Suprapubic skin (tissue), 4 donors: Measurements from ENCODE around the gene UQCC5. TPM values are rescaled to one million over a fixed set of nuclear protein-coding genes. Genes with fewer than 3 reads are reported as not detected.

ENCODE experiments used
- DNase-seq, 2 donors: peaks; one replicate each; pipeline ENCODE4 v3.0.0-alpha.2; 2019; ENCODE audit warnings: low spot score in 2 of 2
- H3K27ac ChIP-seq: fragments of 200-600 bp; sonication (generic); one replicate; pipeline ENCODE4 v1.5.1; 2019
- H3K27me3 ChIP-seq: fragments of 200-600 bp; sonication (generic); one replicate; pipeline ENCODE4 v1.5.1; 2019
- H3K36me3 ChIP-seq: fragments of 200-600 bp; sonication (generic); one replicate; pipeline ENCODE4 v1.5.1; 2019
- H3K4me1 ChIP-seq: fragments of 200-600 bp; sonication (generic); one replicate; pipeline ENCODE4 v1.5.1; 2019
- H3K4me3 ChIP-seq: fragments of 200-600 bp; sonication (generic); one replicate; pipeline ENCODE4 v1.5.1; 2019; ENCODE audit warnings: mild to moderate bottlenecking
- H3K9me3 ChIP-seq: fragments of 200-600 bp; sonication (generic); one replicate; pipeline ENCODE4 v1.5.1; 2019
- EP300 ChIP-seq: sonication (generic); formaldehyde crosslinking; IDR thresholded peaks from one replicate; pipeline ENCODE4 v1.6.1; 2017; ENCODE audit warnings: antibody characterized with exemption
- POLR2A ChIP-seq, 2 donors: fragments of 450-650 bp; IDR thresholded peaks; one replicate each; pipeline ENCODE4 v1.6.1; 2017; ENCODE audit warnings: antibody characterized with exemption in 2 of 2, mild to moderate bottlenecking in 2 of 2, moderate library complexity in 2 of 2
- POLR2AphosphoS5 ChIP-seq, 3 donors: sonication (generic); formaldehyde crosslinking; IDR thresholded peaks; one replicate each; pipeline ENCODE4 v1.6.1; 2017; ENCODE audit warnings: antibody characterized with exemption in 3 of 3
- WGBS: methylation state at CpG from one replicate; pipeline ENCODE4 v1.1.5; 2018; 5-methylcytosine and 5-hydroxymethylcytosine counted together
- total RNA-seq, 4 donors: library from RNA; depleted of rRNA; stranded (reverse); fragments of >200 nt; gene quantifications; one replicate each; pipeline ENCODE4 v1.1.0, GENCODE V29; 2016
- TF ChIP-seq, protein P1 (sequence below), 2 donors: fragments of 200-600 bp in 1 of 2; fragments of 450-650 bp in 1 of 2; sonication (generic) in 1 of 2; IDR thresholded peaks; one replicate each; pipeline ENCODE4 v1.5.1; 2016 to 2019; ENCODE audit warnings: antibody characterized with exemption in 2 of 2, mild to moderate bottlenecking in 1 of 2, moderate library complexity in 1 of 2

UQCC5 gene
- total RNA-seq, 4 donors from 2014 or later: 0.68 to 4.0 (median 1.2) TPM

DNA sequence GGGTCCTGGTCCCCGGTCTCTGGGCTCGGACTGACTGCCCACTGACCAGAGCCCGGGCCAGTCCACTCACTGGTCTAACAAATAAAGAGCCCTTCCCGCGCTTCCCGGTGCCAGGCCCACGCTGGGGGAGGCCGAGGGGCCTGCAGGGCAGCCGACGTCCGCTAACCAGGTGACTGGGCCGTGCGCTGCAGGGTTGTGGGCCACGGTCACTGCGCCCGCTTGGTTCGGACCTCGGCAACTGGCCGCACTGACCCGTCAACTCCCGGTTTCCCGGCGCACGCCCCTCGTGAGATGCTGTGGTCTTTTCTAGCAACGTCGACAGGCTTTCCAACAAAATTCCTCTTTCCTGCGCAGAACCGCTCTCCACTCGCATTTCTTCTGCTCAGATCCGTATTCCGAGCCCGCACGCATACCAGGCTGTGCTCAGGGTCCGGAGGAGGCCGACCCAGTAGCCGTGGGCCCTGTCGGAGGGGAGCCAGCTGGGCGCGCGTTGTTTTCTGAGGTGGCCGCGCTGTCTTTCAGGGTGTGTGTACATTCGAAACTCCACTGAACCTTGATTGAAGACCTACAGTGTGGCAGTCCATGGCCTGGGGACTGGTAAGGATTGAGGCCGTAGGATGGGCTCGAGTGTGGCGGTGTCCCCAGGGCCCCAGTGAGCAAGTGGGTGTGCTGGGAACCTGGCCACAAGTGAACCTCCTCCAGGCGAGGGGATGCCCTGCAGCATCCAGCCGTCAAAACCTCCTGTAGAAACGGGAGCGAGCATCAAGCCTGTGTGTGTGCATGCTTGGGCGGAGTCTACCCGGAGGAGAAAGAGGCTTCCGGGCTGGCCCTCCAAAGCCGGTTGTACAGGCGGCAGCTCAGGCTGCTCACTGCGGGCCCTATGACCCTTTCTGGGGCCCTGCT lies 1.9 kb upstream of the UQCC5 start:
- Histone ChIP-seq H3K4me1 (peaks cover 89% of the 10 kb centered on the region), H3K4me3 (peak overlapping the region; percentile 75), H3K36me3 (no peaks in the 10 kb centered on the region), H3K27ac (peak overlapping the region; percentile 71), H3K27me3 (no peaks in the 10 kb centered on the region), H3K9me3 (no peaks in the 10 kb centered on the region)
- peak; percentile 68 to 81 for DNase-seq
- 23% methylated on average over 41 of the region's 57 CpGs for WGBS
- TF ChIP-seq EP300: no peak
- no peak for TF ChIP-seq POLR2A (IDR thresholded peaks at IDR 0.05)
- no peak for TF ChIP-seq POLR2AphosphoS5 (IDR thresholded peaks at IDR 0.05)
- TF ChIP-seq, protein P1, sequence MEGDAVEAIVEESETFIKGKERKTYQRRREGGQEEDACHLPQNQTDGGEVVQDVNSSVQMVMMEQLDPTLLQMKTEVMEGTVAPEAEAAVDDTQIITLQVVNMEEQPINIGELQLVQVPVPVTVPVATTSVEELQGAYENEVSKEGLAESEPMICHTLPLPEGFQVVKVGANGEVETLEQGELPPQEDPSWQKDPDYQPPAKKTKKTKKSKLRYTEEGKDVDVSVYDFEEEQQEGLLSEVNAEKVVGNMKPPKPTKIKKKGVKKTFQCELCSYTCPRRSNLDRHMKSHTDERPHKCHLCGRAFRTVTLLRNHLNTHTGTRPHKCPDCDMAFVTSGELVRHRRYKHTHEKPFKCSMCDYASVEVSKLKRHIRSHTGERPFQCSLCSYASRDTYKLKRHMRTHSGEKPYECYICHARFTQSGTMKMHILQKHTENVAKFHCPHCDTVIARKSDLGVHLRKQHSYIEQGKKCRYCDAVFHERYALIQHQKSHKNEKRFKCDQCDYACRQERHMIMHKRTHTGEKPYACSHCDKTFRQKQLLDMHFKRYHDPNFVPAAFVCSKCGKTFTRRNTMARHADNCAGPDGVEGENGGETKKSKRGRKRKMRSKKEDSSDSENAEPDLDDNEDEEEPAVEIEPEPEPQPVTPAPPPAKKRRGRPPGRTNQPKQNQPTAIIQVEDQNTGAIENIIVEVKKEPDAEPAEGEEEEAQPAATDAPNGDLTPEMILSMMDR (IDR thresholded peaks at IDR 0.05): no peak

DNA sequence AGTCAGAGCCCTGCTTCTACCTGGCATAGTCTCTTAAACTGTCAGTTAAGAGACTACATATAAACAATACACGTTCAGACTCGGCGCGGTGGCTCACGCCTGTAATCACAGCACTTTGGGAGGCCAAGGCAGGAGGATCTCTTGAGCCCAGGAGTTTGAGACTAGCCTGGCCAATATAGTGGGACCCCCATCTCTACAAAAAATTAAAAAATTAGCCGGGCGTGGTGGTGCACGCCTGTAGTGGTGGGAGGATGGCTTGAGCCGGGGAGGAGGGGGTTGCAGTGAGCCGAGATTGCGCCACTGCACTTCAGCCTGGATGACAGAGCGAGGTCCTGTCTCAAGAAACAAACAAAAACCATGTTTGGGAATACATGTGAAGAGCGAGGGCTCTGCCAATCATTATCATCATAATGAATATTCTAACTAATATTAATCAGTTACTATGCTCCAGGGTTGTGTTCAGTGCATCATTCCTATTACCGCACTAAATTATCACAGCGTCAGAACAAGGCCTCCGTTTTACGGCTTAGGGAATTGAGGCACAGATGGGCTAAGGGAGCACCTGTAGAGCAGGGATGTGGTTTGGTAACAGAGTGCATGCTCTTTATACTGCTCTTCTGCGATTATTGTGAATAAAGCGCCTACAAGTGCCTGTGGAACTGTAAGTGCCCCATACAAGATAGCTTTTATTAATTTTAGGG lies 844 bp upstream of the UQCC5 start:
- no peaks in the 10 kb centered on the region for H3K36me3 ChIP-seq
- WGBS: 86% methylated on average over 19 of the region's 19 CpGs
- TF ChIP-seq, protein P1 (IDR thresholded peaks at IDR 0.05): no peak
- H3K9me3 ChIP-seq: no peaks in the 10 kb centered on the region
- H3K4me1 ChIP-seq: peaks cover 88% of the 10 kb centered on the region
- no peaks in the 10 kb centered on the region for H3K27me3 ChIP-seq
- H3K27ac ChIP-seq: no peak overlapping the region
- DNase-seq: no peak
- peak overlapping the region; percentile 74 for H3K4me3 ChIP-seq

DNA sequence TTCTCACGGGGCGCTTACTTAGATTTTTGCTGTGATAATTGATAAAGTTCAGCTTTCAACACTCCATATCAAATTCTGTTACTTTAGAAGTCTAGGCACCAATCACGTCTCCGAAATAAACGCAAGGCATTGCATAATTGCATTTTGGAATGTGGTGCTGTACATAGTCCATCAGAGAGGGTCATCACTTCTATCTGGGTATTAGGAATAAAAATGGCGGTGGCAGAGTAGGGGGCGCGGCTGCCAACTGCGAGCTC lies 365 bp upstream of the UQCC5 start:
- H3K4me1 ChIP-seq: peaks cover 85% of the 10 kb centered on the region

DNA sequence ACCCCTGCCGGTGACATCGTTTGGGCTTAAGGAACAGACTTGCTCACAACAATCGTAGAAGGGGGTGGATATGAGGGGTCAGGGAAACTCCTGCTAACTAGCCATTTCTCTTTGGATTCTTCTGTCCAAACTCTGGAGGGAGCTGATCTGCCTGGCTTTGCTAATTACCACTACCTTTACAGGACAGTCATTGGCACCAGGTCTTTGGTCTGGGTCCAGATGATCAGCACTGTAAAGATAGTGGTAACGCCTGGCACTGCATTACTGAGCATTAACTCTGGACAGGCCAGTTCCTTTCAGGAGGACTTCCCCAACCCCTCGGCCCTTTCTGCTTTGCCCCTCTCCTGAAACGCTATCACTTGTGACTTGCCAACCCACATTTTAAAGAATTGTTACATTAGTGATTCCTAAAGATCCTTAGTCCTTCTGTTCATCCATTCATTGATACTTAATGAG lies 788 bp downstream of the UQCC5 start:
- Histone ChIP-seq H3K4me3 (peak overlapping the region; percentile 74), H3K36me3 (no peaks in the 10 kb centered on the region), H3K9me3 (no peaks in the 10 kb centered on the region), H3K27me3 (no peaks in the 10 kb centered on the region), H3K4me1 (peaks cover 73% of the 10 kb centered on the region), H3K27ac (peak overlapping the region; percentile 92)
- TF ChIP-seq EP300 (no peak), POLR2AphosphoS5 (IDR thresholded peaks at IDR 0.05) (no peak), POLR2A (IDR thresholded peaks at IDR 0.05) (no peak)
- TF ChIP-seq, protein P1 (IDR thresholded peaks at IDR 0.05): no peak
- DNase-seq: no peak
- WGBS: 0% methylated on average over 6 of the region's 6 CpGs

More for the DNA sequence above, 365 bp upstream of the UQCC5 start:
- no peak for DNase-seq
- H3K27me3 ChIP-seq: no peaks in the 10 kb centered on the region
- TF ChIP-seq, protein P1 (IDR thresholded peaks at IDR 0.05): no peak
- H3K9me3 ChIP-seq: no peaks in the 10 kb centered on the region
- no peak overlapping the region for H3K27ac ChIP-seq
- H3K36me3 ChIP-seq: no peaks in the 10 kb centered on the region
- H3K4me3 ChIP-seq: peak overlapping the region; percentile 74
- 16% methylated on average over 9 of the region's 9 CpGs for WGBS

DNA sequence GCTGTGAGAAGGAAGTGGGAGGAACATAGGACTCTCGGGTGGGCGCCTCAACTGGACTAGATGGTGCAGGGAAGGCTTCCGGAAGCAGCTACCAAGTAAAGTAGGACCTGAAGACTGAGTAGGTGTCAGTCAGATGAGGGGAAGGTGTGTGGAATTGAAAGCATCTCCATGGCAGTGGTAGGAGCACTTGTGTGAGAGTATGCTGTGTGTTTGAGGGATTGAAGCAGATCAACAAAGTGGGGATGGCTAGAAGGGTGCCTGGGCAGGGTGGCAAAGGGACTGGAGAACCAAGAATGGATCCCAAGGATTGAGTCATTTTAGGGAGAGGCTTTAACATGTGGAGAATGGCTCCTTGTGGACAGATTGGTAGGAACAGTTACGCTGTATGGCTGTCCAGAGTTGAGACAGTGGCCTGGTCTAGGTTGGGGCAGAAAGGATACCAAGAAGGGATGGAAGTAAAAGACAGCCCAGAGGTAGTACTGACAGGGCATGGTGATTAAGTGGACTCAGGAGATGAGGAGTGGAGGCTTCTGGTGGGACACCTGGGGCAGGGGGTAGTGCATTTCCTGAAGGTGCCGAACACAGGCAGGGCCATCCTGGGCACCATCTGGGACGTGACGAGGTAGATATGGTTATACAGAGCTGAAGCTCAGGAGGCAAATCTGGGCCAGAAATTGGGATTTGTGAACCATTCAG lies 1.5 kb downstream of the UQCC5 start:
- TF ChIP-seq POLR2A (IDR thresholded peaks at IDR 0.05) (no peak), POLR2AphosphoS5 (IDR thresholded peaks at IDR 0.05) (no peak), EP300 (no peak)
- TF ChIP-seq, protein P1 (IDR thresholded peaks at IDR 0.05): no peak
- no peak for DNase-seq
- WGBS: 76% methylated on average over 7 of the region's 7 CpGs
- Histone ChIP-seq H3K4me1 (peaks cover 66% of the 10 kb centered on the region), H3K36me3 (no peaks in the 10 kb centered on the region), H3K27me3 (no peaks in the 10 kb centered on the region), H3K27ac (peak overlapping the region; percentile 92), H3K9me3 (no peaks in the 10 kb centered on the region), H3K4me3 (peak overlapping the region; percentile 74)
